GM19240 (cell line): ENCODE measurements around the gene MICU2.
"Not testable (repeated sequence)": the region's sequence is repeated elsewhere in the genome, so short reads cannot be mapped to it uniquely, and the experiment has no call there.

ENCODE experiments used
- DNase-seq: peaks from one replicate; pipeline ENCODE4 v3.0.0; 2011; ENCODE audit warnings: low spot score; ENCODE audit not compliant: insufficient read length

The MICU2 gene

GRCh38 chr13:21594715-21595545 is 9.0 kb downstream of the MICU2 start:
- no peak for DNase-seq

GRCh38 chr13:21590665-21591456 is 13.1 kb downstream of the MICU2 start:
- DNase-seq = not testable (repeated sequence)

GRCh38 chr13:21590231-21590630 is 13.7 kb downstream of the MICU2 start:
- DNase-seq = no peak

GRCh38 chr13:21589510-21589909 is 14.5 kb downstream of the MICU2 start:
- DNase-seq = not testable (repeated sequence)

- DNase-seq = not testable (repeated sequence)
Observed at GRCh38 chr13:21588411-21588810, 15.6 kb downstream of the MICU2 start.

GRCh38 chr13:21584973-21585592 is 18.9 kb downstream of the MICU2 start:
- no peak for DNase-seq

GRCh38 chr13:21583478-21583877 is 20.5 kb downstream of the MICU2 start:
- no peak for DNase-seq

- DNase-seq = no peak
Observed at GRCh38 chr13:21580736-21581135, 23.2 kb downstream of the MICU2 start.

GRCh38 chr13:21579754-21580316 is 24.1 kb downstream of the MICU2 start:
- no peak for DNase-seq

- DNase-seq = no peak
Observed at GRCh38 chr13:21578748-21579147, 25.2 kb downstream of the MICU2 start.

- no peak for DNase-seq
Observed at GRCh38 chr13:21576426-21576825, 27.5 kb downstream of the MICU2 start.

GRCh38 chr13:21573920-21574712 is 29.9 kb downstream of the MICU2 start:
- DNase-seq = no peak

GRCh38 chr13:21569686-21570085 is 34.3 kb downstream of the MICU2 start:
- DNase-seq = no peak

- DNase-seq = no peak
Observed at GRCh38 chr13:21568854-21569253, 35.1 kb downstream of the MICU2 start.

GRCh38 chr13:21567714-21568113 is 36.3 kb downstream of the MICU2 start:
- DNase-seq = no peak

GRCh38 chr13:21557995-21558394 is 46.0 kb downstream of the MICU2 start:
- DNase-seq = no peak

GRCh38 chr13:21556051-21556450 is 47.9 kb downstream of the MICU2 start:
- no peak for DNase-seq

- not testable (repeated sequence) for DNase-seq
Observed at GRCh38 chr13:21553261-21553660, 50.7 kb downstream of the MICU2 start.

GRCh38 chr13:21550918-21551317 is 53.1 kb downstream of the MICU2 start:
- DNase-seq = no peak

- no peak for DNase-seq
Observed at GRCh38 chr13:21549633-21550032, 54.3 kb downstream of the MICU2 start.

- no peak for DNase-seq
Observed at GRCh38 chr13:21548577-21548976, 55.4 kb downstream of the MICU2 start.
